Epidermal melanocyte (primary cell): ENCODE data around the gene STK33.

Experiments used
- DNase-seq: peaks from one replicate; pipeline ENCODE4 v3.0.0; 2011; ENCODE audit warnings: low spot score; ENCODE audit not compliant: insufficient read length

The STK33 gene

GRCh38 chr11:8593935-8594909 is at the start of gene STK33:
Gene STK33 (minus strand): TSS chr11:8594228. CDS start chr11:8474905, 119,323 bp downstream.
- DNase-seq = no peak

- DNase-seq = no peak
Observed at GRCh38 chr11:8642196-8642841, 48.3 kb upstream of the STK33 start.

- DNase-seq = no peak
Observed at GRCh38 chr11:8641332-8641731, 47.3 kb upstream of the STK33 start.

GRCh38 chr11:8640267-8640906 is 46.4 kb upstream of the STK33 start:
- no peak for DNase-seq

- DNase-seq = no peak
Observed at GRCh38 chr11:8639655-8640054, 45.6 kb upstream of the STK33 start.

- no peak for DNase-seq
Observed at GRCh38 chr11:8638300-8638699, 44.3 kb upstream of the STK33 start.

GRCh38 chr11:8636127-8636526 is 42.1 kb upstream of the STK33 start:
- DNase-seq = no peak

GRCh38 chr11:8634498-8634897 is 40.5 kb upstream of the STK33 start:
- no peak for DNase-seq

GRCh38 chr11:8631395-8632118 is 37.5 kb upstream of the STK33 start:
- DNase-seq = no peak

GRCh38 chr11:8624698-8625097 is 30.7 kb upstream of the STK33 start:
- no peak for DNase-seq

GRCh38 chr11:8621147-8621546 is 27.1 kb upstream of the STK33 start:
- DNase-seq = no peak

GRCh38 chr11:8617063-8617462 is 23.0 kb upstream of the STK33 start:
- DNase-seq = no peak

- no peak for DNase-seq
Observed at GRCh38 chr11:8615291-8616032, 21.4 kb upstream of the STK33 start.

- no peak for DNase-seq
Observed at GRCh38 chr11:8614497-8614896, 20.5 kb upstream of the STK33 start.

- no peak for DNase-seq
Observed at GRCh38 chr11:8613036-8613435, 19.0 kb upstream of the STK33 start.

GRCh38 chr11:8612522-8612921 is 18.5 kb upstream of the STK33 start:
- no peak for DNase-seq

GRCh38 chr11:8610532-8611116 is 16.6 kb upstream of the STK33 start:
- no peak for DNase-seq

GRCh38 chr11:8608652-8609051 is 14.6 kb upstream of the STK33 start:
- DNase-seq = no peak

GRCh38 chr11:8605971-8606563 is 12.0 kb upstream of the STK33 start:
- no peak for DNase-seq
